Esophagus squamous epithelium (tissue), 5 donors: Measurements from ENCODE around the gene USP35. TPM values are rescaled to one million over a fixed set of nuclear protein-coding genes. Genes with fewer than 3 reads are reported as not detected.

ENCODE experiments used
- DNase-seq: peaks from one replicate; lab custom pipeline; 2025; lab: John Stamatoyannopoulos, UW
- H3K27ac ChIP-seq, 4 donors: fragments of 200-600 bp; sonication (generic); one replicate each; pipeline ENCODE4 v1.5.1; 2016 to 2019; ENCODE audit warnings: mild to moderate bottlenecking in 1 of 4
- H3K27me3 ChIP-seq, 4 donors: fragments of 200-600 bp; sonication (generic); 1 replicate in 3 of 4; 2 replicates in 1 of 4; pipeline versions ENCODE4 v1.5.1 to v1.6.0; 2017 to 2021; ENCODE audit warnings: antibody characterized with exemption in 1 of 4
- H3K36me3 ChIP-seq, 3 donors: fragments of 200-600 bp; sonication (generic); one replicate each; pipeline ENCODE4 v1.5.1; 2016 to 2019
- H3K4me1 ChIP-seq, 3 donors: fragments of 200-600 bp; sonication (generic); one replicate each; pipeline ENCODE4 v1.5.1; 2017 to 2019
- H3K4me3 ChIP-seq, 4 donors: fragments of 200-600 bp; sonication (generic); 1 replicate in 3 of 4; 2 replicates in 1 of 4; pipeline ENCODE4 v1.5.1; 2016 to 2019; ENCODE audit warnings: mild to moderate bottlenecking in 2 of 4, moderate library complexity in 1 of 4
- H3K9me3 ChIP-seq, 3 donors: fragments of 200-600 bp; sonication (generic); one replicate each; pipeline ENCODE4 v1.5.1; 2016 to 2019
- CTCF ChIP-seq, 6 experiments: fragments of 450-650 bp in 4 of 6; fragments of 200-600 bp in 2 of 6; sonication (generic) in 2 of 6; IDR thresholded peaks; one replicate each; pipeline ENCODE4 v1.5.1; 2016 to 2019; ENCODE audit warnings: antibody characterized with exemption in 6 of 6, mild to moderate bottlenecking in 4 of 6, moderate library complexity in 4 of 6
- POLR2A ChIP-seq, 4 donors: fragments of 450-650 bp; IDR thresholded peaks; one replicate each; pipeline ENCODE4 v1.6.1; 2017; ENCODE audit warnings: antibody characterized with exemption in 4 of 4, mild to moderate bottlenecking in 4 of 4, moderate library complexity in 3 of 4
- WGBS, 2 donors: methylation state at CpG; one replicate each; pipeline ENCODE4 v1.1.5; 2018; 5-methylcytosine and 5-hydroxymethylcytosine counted together
- intact Hi-C: fragments of 100-400 bp; cut with DNase I; formaldehyde crosslinking; loops from one replicate; pipeline ENCODE4 v1.15.0; 2022
- total RNA-seq, 4 donors: library from RNA; depleted of rRNA; stranded (reverse); fragments of >200 nt; gene quantifications; one replicate each; pipeline ENCODE4 v1.1.0, GENCODE V29; 2016
- donor health status: DM: yes; HTN: yes; CAD: no.

USP35 gene
- total RNA-seq, 4 donors from 2014 or later, result 4.5 to 7.0 (median 6.1) TPM

- H3K9me3 ChIP-seq, result no peaks in the 10 kb centered on the region
- H3K4me1 ChIP-seq, result peaks cover 0 to 20% (median 0%) of the 10 kb centered on the region in 3 donors
- H3K27ac ChIP-seq, result no peak overlapping the region
- TF ChIP-seq CTCF (IDR thresholded peaks at IDR 0.05) (no peak), POLR2A (IDR thresholded peaks at IDR 0.05) (no peak)
- H3K36me3 ChIP-seq, result peaks cover 0 to 52% (median 0%) of the 10 kb centered on the region in 3 donors
- no peaks in the 10 kb centered on the region for H3K27me3 ChIP-seq
- no peak overlapping the region for H3K4me3 ChIP-seq
- DNase-seq, result no peak
- intact Hi-C loops, result no loop called here
- WGBS, 2 donors, result 94% methylated on average over 7 of the region's 7 CpGs; no CpG with 5 or more reads in 1 of the 2 donors
Observed at GRCh38 chr11:78177216-78177615, 11.5 kb upstream of the USP35 start.

GRCh38 chr11:78179459-78180071 is 9.2 kb upstream of the USP35 start:
- Histone ChIP-seq H3K27me3 (no peaks in the 10 kb centered on the region), H3K36me3 (peaks cover 0 to 36% (median 0%) of the 10 kb centered on the region in 3 donors), H3K4me1 (peaks cover 0 to 20% (median 0%) of the 10 kb centered on the region in 3 donors), H3K9me3 (no peaks in the 10 kb centered on the region), H3K27ac (peak overlapping the region in 1 of 4 donors; percentile 77), H3K4me3 (no peak overlapping the region)
- no peak for DNase-seq
- TF ChIP-seq POLR2A (IDR thresholded peaks at IDR 0.05) (no peak), CTCF (IDR thresholded peaks at IDR 0.05) (no peak)
- WGBS, 2 donors, result 82 to 87% methylated on average over 7 of the region's 7 CpGs
- intact Hi-C loops, result no loop called here

GRCh38 chr11:78180751-78181150 is 8.0 kb upstream of the USP35 start:
- TF ChIP-seq CTCF (IDR thresholded peaks at IDR 0.05), result no peak
- TF ChIP-seq POLR2A (IDR thresholded peaks at IDR 0.05), result no peak
- intact Hi-C loops, result no loop called here
- H3K27me3 ChIP-seq, result no peaks in the 10 kb centered on the region
- H3K36me3 ChIP-seq, result peaks cover 0 to 32% (median 0%) of the 10 kb centered on the region in 3 donors
- no peak for DNase-seq
- H3K9me3 ChIP-seq, result no peaks in the 10 kb centered on the region
- H3K27ac ChIP-seq, result peak overlapping the region in 3 of 4 donors; percentile 36 to 79 (median 77)
- 76 to 78% methylated on average over 4 of the region's 4 CpGs for WGBS, 2 donors
- peaks cover 4 to 29% (median 5%) of the 10 kb centered on the region in 3 donors for H3K4me1 ChIP-seq
- H3K4me3 ChIP-seq, result no peak overlapping the region

- intact Hi-C loops, result no loop called here
- 38 to 57% methylated on average over 2 of the region's 2 CpGs for WGBS, 2 donors
- no peaks in the 10 kb centered on the region for H3K9me3 ChIP-seq
- peaks cover 5 to 34% (median 9%) of the 10 kb centered on the region in 3 donors for H3K4me1 ChIP-seq
- no peaks in the 10 kb centered on the region for H3K27me3 ChIP-seq
- H3K36me3 ChIP-seq, result peaks cover 0 to 30% (median 0%) of the 10 kb centered on the region in 3 donors
- TF ChIP-seq POLR2A (IDR thresholded peaks at IDR 0.05) (no peak), CTCF (IDR thresholded peaks at IDR 0.05) (no peak)
- H3K27ac ChIP-seq, result peak overlapping the region in 3 of 4 donors; percentile 36 to 79 (median 77)
- DNase-seq, result no peak
- no peak overlapping the region for H3K4me3 ChIP-seq
Observed at GRCh38 chr11:78181185-78181584, 7.5 kb upstream of the USP35 start.
